ENCODE results near the gene BMPR1B.

- TF ChIP-seq POLR2AphosphoS5 (IDR thresholded peaks at IDR 0.05; ENCODE audit: low read depth), result no peak
- TF ChIP-seq, protein P1, sequence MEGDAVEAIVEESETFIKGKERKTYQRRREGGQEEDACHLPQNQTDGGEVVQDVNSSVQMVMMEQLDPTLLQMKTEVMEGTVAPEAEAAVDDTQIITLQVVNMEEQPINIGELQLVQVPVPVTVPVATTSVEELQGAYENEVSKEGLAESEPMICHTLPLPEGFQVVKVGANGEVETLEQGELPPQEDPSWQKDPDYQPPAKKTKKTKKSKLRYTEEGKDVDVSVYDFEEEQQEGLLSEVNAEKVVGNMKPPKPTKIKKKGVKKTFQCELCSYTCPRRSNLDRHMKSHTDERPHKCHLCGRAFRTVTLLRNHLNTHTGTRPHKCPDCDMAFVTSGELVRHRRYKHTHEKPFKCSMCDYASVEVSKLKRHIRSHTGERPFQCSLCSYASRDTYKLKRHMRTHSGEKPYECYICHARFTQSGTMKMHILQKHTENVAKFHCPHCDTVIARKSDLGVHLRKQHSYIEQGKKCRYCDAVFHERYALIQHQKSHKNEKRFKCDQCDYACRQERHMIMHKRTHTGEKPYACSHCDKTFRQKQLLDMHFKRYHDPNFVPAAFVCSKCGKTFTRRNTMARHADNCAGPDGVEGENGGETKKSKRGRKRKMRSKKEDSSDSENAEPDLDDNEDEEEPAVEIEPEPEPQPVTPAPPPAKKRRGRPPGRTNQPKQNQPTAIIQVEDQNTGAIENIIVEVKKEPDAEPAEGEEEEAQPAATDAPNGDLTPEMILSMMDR (IDR thresholded peaks at IDR 0.05; ENCODE audit: insufficient read depth, low read length), result no peak
Measured at GRCh38 chr4:94934864-94935263, 177.1 kb downstream of the BMPR1B start.

Measured in HL-60 (cell line).